Left colon (tissue), 2 donors: ENCODE results near the gene EFHD2. TPM values are rescaled to one million over a fixed set of nuclear protein-coding genes. Genes with fewer than 3 reads are reported as not detected.
A peak's percentile ranks its signal among the peaks of the same experiment; 100 is the strongest.
"Not testable (repeated sequence)": the region's sequence is repeated elsewhere in the genome, so short reads cannot be mapped to it uniquely, and the experiment has no call there.

Experiments
- ATAC-seq: fragments of 200-7000 bp; cut with Tn5 transposase; one replicate; pipeline ENCODE4 v1.9.1; 2020; ENCODE audit warnings: mild to moderate bottlenecking, moderate library complexity
- DNase-seq, 2 donors: peaks; one replicate each; pipeline ENCODE4 v3.0.0-alpha.2; 2020
- intact Hi-C, 2 donors: fragments of 100-400 bp; cut with DNase I in 1 of 2; cut with micrococcal nuclease in 1 of 2; formaldehyde crosslinking; loops; one replicate each; pipeline versions ENCODE4 v1.11.2 to v1.14.0; 2022; cut with DNase I, micrococcal nuclease
- total RNA-seq, 2 donors: library from RNA; stranded (reverse); fragmentation: NEBNext Ultra II Directional; extraction: Animal tissue kit (Norgen Biotek cat#: 25700); gene quantifications; one replicate each; pipeline ENCODE4 v1.2.1, GENCODE V29; 2021
- donor health status: DM: no; HTN: no; CAD: no.
- donor health status: DM: yes; HTN: yes; CAD: no.

The EFHD2 gene
- total RNA-seq, 2 donors from 2014 or later = 164 to 178 TPM

GRCh38 chr1:15385420-15385819 is 24.3 kb upstream of the EFHD2 start:
- intact Hi-C loops = no loop called here
- no peak for ATAC-seq
- DNase-seq = no peak

GRCh38 chr1:15386164-15386749 is 23.4 kb upstream of the EFHD2 start:
- ATAC-seq = no peak
- intact Hi-C loops = no loop called here
- no peak for DNase-seq

- peak in 1 of 2 donors; percentile 23 for DNase-seq
Observed at GRCh38 chr1:15388201-15388880, 21.3 kb upstream of the EFHD2 start.

GRCh38 chr1:15389828-15390227 is 19.9 kb upstream of the EFHD2 start:
- ATAC-seq, intact Hi-C loops, DNase-seq: not testable (repeated sequence)

More at GRCh38 chr1:15388201-15388880, 21.3 kb upstream of the EFHD2 start:
- ATAC-seq = peak; percentile 71
- intact Hi-C loops = no loop called here

- intact Hi-C loops = no loop called here
- DNase-seq (no peak), ATAC-seq (no peak)
Observed at GRCh38 chr1:15390667-15391066, 19.0 kb upstream of the EFHD2 start.

GRCh38 chr1:15391366-15391765 is 18.3 kb upstream of the EFHD2 start:
- intact Hi-C loops = no loop called here
- ATAC-seq = peak; percentile 34

GRCh38 chr1:15393475-15394257 is 16.0 kb upstream of the EFHD2 start:
- DNase-seq = no peak
- peak; percentile 59 for ATAC-seq
- intact Hi-C loops = no loop called here

More at GRCh38 chr1:15391366-15391765, 18.3 kb upstream of the EFHD2 start:
- no peak for DNase-seq

GRCh38 chr1:15394258-15394690 is 15.4 kb upstream of the EFHD2 start:
- intact Hi-C loops = no loop called here
- ATAC-seq (peak; percentile 43), DNase-seq (no peak)

GRCh38 chr1:15397236-15397635 is 12.5 kb upstream of the EFHD2 start:
- ATAC-seq = no peak
- DNase-seq = no peak
- intact Hi-C loops = no loop called here

- ATAC-seq = no peak
- no peak for DNase-seq
- intact Hi-C loops = no loop called here
Observed at GRCh38 chr1:15399710-15400109, 10.0 kb upstream of the EFHD2 start.

- intact Hi-C loops = no loop called here
- peak in 1 of 2 donors; percentile 9 for DNase-seq
- peak; percentile 34 for ATAC-seq
Observed at GRCh38 chr1:15400627-15401026, 9.1 kb upstream of the EFHD2 start.

- intact Hi-C loops = no loop called here
- ATAC-seq (no peak), DNase-seq (no peak)
Observed at GRCh38 chr1:15401391-15402055, 8.2 kb upstream of the EFHD2 start.

GRCh38 chr1:15402809-15403450 is 6.8 kb upstream of the EFHD2 start:
- no peak for ATAC-seq
- no peak for DNase-seq
- intact Hi-C loops = no loop called here

GRCh38 chr1:15403962-15404580 is 5.6 kb upstream of the EFHD2 start:
- no peak for DNase-seq
- no peak for ATAC-seq
- intact Hi-C loops = no loop called here

- ATAC-seq (no peak), DNase-seq (no peak)
- intact Hi-C loops = no loop called here
Observed at GRCh38 chr1:15405106-15405850, 4.4 kb upstream of the EFHD2 start.

GRCh38 chr1:15406614-15407559 is 2.8 kb upstream of the EFHD2 start:
- DNase-seq (peak in 1 of 2 donors; percentile 12), ATAC-seq (no peak)
- intact Hi-C loops = no loop called here

GRCh38 chr1:15407580-15407979 is 2.1 kb upstream of the EFHD2 start:
- DNase-seq = no peak
- intact Hi-C loops = no loop called here
- ATAC-seq = no peak
